Mammary epithelial cell (primary cell): ENCODE results near the gene UBE2J1.

Source experiments
- CTCF ChIP-seq, 2 donors: IDR thresholded peaks in 1 of 2; conservative IDR thresholded peaks in 1 of 2; 2 replicates each; pipeline ENCODE4 v1.5.1; 2011 to 2012; ENCODE audit warnings: inconsistent platforms in 2 of 2, low read length in 2 of 2, mild to moderate bottlenecking in 2 of 2, control low read depth in 1 of 2, low read depth in 1 of 2; ENCODE audit not compliant: insufficient read depth in 1 of 2; ENCODE audit errors: extremely low read depth in 1 of 2
- EZH2 ChIP-seq: IDR thresholded peaks from 2 replicates; pipeline ENCODE4 v1.6.1; 2012; ENCODE audit warnings: low read length, inconsistent platforms, borderline replicate concordance

- TF ChIP-seq CTCF (conservative IDR thresholded peaks at IDR 0.05 in 1 of 2, IDR thresholded peaks at IDR 0.05 in 1 of 2; ENCODE audit: extremely low read depth in 1 of 2, insufficient read depth in 1 of 2, low read depth in 1 of 2, low read length in 2 of 2) (no peak), EZH2 (no peak)
Measured at GRCh38 chr6:89357390-89357789, 4.9 kb upstream of the UBE2J1 start.
